Gastrocnemius medialis (tissue), 4 donors: ENCODE data around the gene TRDN.

ENCODE experiments used
- CTCF ChIP-seq, 5 experiments: fragments of 450-650 bp in 3 of 5; fragments of 200-600 bp in 2 of 5; sonication (generic) in 2 of 5; IDR thresholded peaks in 4 of 5; conservative IDR thresholded peaks in 1 of 5; 1 replicate in 4 of 5; 2 replicates in 1 of 5; pipeline ENCODE4 v1.5.1; 2016 to 2019; ENCODE audit warnings: antibody characterized with exemption in 5 of 5, mild to moderate bottlenecking in 3 of 5, moderate library complexity in 3 of 5
- POLR2A ChIP-seq, 2 donors: fragments of 450-650 bp; IDR thresholded peaks; one replicate each; pipeline ENCODE4 v1.6.1; 2017; ENCODE audit warnings: antibody characterized with exemption in 2 of 2, mild to moderate bottlenecking in 2 of 2, moderate library complexity in 2 of 2

- no peak for TF ChIP-seq CTCF (IDR thresholded peaks at IDR 0.05 in 4 of 5, conservative IDR thresholded peaks at IDR 0.05 in 1 of 5)
- TF ChIP-seq POLR2A (IDR thresholded peaks at IDR 0.05) = no peak
Observed at GRCh38 chr6:123529058-123529457, 107.7 kb downstream of the TRDN start.
